GM12875 (cell line): ENCODE results near the gene DRC7.

Experiments used
- H3K4me3 ChIP-seq: one replicate; pipeline ENCODE4 v1.5.1; 2011; ENCODE audit warnings: low read depth, low read length, control low read depth
- CTCF ChIP-seq: IDR thresholded peaks from 2 replicates; pipeline ENCODE4 v1.5.1; 2011; ENCODE audit warnings: low read depth, mild to moderate bottlenecking, control low read depth, inconsistent platforms, low read length, moderate library complexity, borderline replicate concordance; ENCODE audit not compliant: insufficient read depth

DRC7 gene

GRCh38 chr16:57666353-57667047 is 28.1 kb upstream of the DRC7 start:
- no peak overlapping the region for H3K4me3 ChIP-seq
- no peak for TF ChIP-seq CTCF

DNA sequence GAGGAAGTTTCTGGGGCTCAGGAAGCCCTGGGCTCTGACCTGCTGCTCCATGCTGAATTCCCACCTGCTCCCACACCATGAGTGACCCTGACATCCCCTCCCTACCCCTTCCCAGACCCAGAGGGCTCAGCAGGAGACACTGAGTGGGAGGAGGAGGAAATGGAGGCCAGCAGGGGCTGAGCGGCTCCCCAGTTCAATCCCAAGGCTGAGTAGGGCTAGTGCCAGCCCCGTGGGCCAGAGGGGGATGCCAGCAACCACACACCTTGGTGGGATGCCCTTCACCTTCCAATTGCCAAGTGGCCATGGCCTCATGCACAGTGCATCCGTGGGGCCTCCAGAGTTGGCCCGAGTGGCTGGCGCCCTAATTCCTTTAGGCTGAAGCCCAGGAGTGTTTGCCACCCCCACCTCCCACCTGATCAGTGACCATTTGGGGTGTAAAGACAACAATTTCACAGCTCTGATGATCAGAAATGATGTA is 27.5 kb upstream of the DRC7 start:
- H3K4me3 ChIP-seq = no peak overlapping the region
- no peak for TF ChIP-seq CTCF

GRCh38 chr16:57667526-57668262 is 26.9 kb upstream of the DRC7 start:
- H3K4me3 ChIP-seq = no peak overlapping the region
- TF ChIP-seq CTCF = peak; percentile 18; the same call in 1 of the 2 replicates

DNA sequence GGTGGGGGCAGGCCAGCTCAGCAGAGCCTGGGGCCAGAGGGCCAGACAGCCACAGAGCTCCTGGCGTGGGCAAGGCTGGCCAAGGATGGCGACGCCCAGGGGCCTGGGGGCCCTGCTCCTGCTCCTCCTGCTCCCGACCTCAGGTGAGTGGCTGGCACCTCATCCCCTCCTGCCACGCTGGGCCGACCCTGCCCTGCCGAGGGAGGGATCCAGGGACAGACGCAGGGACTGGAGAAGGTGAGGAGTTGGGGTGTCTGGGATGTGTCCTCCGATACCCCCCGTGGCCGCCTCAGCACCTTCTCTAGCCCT is 26.4 kb upstream of the DRC7 start, which contains the start of gene ADGRG3:
ADGRG3 (plus strand) TSS at position 44 of the 309 bp plus-strand sequence; CDS start at position 86, 42 bp downstream.
- no peak for TF ChIP-seq CTCF
- no peak within 1 kb of the TSS for H3K4me3 ChIP-seq

DNA sequence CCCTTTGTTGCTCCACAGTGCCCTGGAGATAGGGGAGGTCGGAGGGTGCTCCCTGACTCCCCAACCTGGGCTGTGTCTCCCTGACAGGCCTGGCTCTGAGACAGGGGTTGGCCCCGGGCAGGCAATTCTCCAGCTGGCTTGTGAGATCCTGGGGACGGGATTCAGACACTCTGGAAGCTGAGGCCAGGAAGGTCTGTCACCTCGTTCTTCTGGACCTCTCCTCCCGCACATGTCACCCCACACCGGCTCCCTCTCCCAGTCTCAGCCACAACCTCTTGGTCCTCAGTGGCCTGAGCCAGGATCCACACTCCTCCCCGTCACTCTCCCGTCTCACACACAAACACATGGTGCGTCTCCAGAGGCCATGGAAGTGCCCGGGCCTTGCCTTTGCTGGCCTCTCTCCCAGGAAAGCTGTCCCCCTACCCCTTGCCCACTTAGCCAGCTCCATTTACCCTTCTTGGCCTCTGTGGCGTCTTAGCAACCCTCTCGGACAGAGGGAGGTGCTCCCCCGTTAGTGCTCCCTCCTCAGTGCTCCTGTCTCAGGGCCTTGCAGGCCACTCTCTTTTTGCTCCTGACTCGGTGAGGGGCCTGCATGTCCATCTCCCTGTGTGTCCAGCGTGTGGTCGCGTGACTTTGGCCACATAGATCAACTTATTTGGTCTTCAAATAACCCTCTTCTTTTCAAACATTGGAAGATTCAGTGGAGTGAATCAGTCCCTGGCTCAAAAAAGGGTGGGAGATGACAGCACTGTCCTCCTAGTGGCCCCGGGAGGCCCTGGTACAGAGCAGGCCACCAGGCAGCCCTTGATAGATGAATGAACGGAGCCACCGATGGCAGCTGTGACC is 25.8 kb upstream of the DRC7 start:
- no peak for TF ChIP-seq CTCF
- H3K4me3 ChIP-seq = no peak overlapping the region

DNA sequence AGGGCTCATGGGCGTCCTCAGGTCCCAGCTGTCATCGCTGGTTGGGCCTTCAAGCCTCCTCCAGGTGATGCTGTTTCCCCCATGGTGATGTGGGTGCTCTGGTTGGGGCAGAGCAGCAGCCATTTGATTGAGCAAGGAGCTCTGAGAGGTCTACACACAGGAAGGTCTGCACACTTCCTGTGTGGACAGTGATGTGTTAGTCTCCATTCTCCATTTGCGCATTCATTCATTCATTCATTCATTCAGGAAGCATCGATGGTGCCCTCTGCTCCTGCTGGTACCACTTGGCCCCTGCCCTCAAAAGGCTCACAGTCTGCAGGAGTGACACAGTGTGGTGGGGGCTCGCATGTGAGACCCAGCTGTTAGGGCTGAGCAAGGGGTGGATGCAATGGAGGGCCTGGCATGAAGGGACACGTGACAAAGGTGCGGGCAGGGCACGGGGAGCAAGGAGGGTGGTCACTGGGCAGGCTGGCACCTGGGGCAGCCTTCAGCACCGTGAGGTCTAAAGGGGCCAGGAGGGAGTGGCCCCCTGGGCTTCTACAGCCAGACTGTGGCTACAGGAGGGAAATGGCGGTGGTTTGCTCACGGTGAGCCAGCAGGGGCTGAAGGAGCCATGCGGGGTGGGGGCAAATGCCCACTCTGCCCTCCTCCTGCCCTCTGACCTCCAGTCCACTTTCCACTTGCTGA is 25.0 kb upstream of the DRC7 start:
- TF ChIP-seq CTCF = no peak
- no peak overlapping the region for H3K4me3 ChIP-seq
